HEK293 (cell line): ENCODE data around the gene HNRNPH1.
"Not testable (repeated sequence)": the region's sequence is repeated elsewhere in the genome, so short reads cannot be mapped to it uniquely, and the experiment has no call there.

ENCODE experiments used
- CTCF ChIA-PET: fragments of 350-600 bp; formaldehyde crosslinking; extraction: SDS; loops from one replicate; lab custom pipeline; 2021; ENCODE audit warnings: antibody characterized with exemption; lab: Yijun Ruan, JAX
- POLR2A ChIA-PET: fragments of 300-600 bp; formaldehyde crosslinking; extraction: SDS; loops from one replicate; lab custom pipeline; 2020; ENCODE audit warnings: antibody characterized with exemption, inconsistent platforms; lab: Yijun Ruan, JAX
- H3K27ac ChIP-seq: fragments of 200-500 bp; sonication (Bioruptor generic); 2 replicates; pipeline ENCODE4 v1.5.1; 2014; ENCODE audit warnings: low read depth, low read length, control low read depth, inconsistent platforms; ENCODE audit errors: extremely low read depth
- H3K36me3 ChIP-seq, 2 experiments: fragments of 200-500 bp in 1 of 2; sonication (Bioruptor generic) in 1 of 2; 1 replicate in 1 of 2; 2 replicates in 1 of 2; pipeline ENCODE4 v1.5.1; 2014 to 2017; ENCODE audit warnings: inconsistent platforms in 2 of 2, low read length in 2 of 2; ENCODE audit not compliant: control insufficient read depth in 2 of 2, insufficient read depth in 1 of 2
- H3K4me1 ChIP-seq: fragments of 200-500 bp; sonication (Bioruptor generic); 2 replicates; pipeline ENCODE4 v1.5.1; 2014; ENCODE audit warnings: mild to moderate bottlenecking, low read length, inconsistent platforms; ENCODE audit not compliant: control insufficient read depth, insufficient read depth
- H3K4me3 ChIP-seq: 2 replicates; pipeline ENCODE4 v1.5.1; 2011; ENCODE audit warnings: low read depth, mild to moderate bottlenecking, control low read depth, low read length, moderate library complexity
- H3K9me3 ChIP-seq: fragments of 200-500 bp; sonication (Bioruptor generic); 2 replicates; pipeline ENCODE4 v1.5.1; 2014; ENCODE audit warnings: low read depth, low read length, inconsistent platforms; ENCODE audit not compliant: control insufficient read depth, insufficient read depth
- GLIS1 ChIP-seq: fragments of 450-650 bp; formaldehyde crosslinking; IDR thresholded peaks from 2 replicates; pipeline ENCODE4 v1.5.1; 2016; ENCODE audit warnings: missing biosample characterization, missing genetic modification characterization
- GLIS2 ChIP-seq: fragments of 450-650 bp; formaldehyde crosslinking; IDR thresholded peaks from 2 replicates; pipeline ENCODE4 v1.5.1; 2016; ENCODE audit warnings: missing biosample characterization, missing genetic modification characterization
- IKZF3 ChIP-seq: fragments of 450-650 bp; IDR thresholded peaks from 2 replicates; pipeline ENCODE4 v1.5.0; 2018; ENCODE audit warnings: missing biosample characterization, mild to moderate bottlenecking, missing genetic modification characterization, moderate library complexity
- OVOL3 ChIP-seq: fragments of 450-650 bp; formaldehyde crosslinking; IDR thresholded peaks from 2 replicates; pipeline ENCODE4 v1.5.1; 2016; ENCODE audit warnings: missing biosample characterization, missing genetic modification characterization
- SCRT1 ChIP-seq: fragments of 450-650 bp; formaldehyde crosslinking; IDR thresholded peaks from 2 replicates; pipeline ENCODE4 v1.5.1; 2016; ENCODE audit warnings: missing biosample characterization, missing genetic modification characterization, borderline replicate concordance
- SCRT2 ChIP-seq: fragments of 450-650 bp; formaldehyde crosslinking; IDR thresholded peaks from 2 replicates; pipeline ENCODE4 v1.5.1; 2016; ENCODE audit warnings: missing biosample characterization, missing genetic modification characterization
- SP2 ChIP-seq: fragments of 450-650 bp; formaldehyde crosslinking; IDR thresholded peaks from 2 replicates; pipeline ENCODE4 v1.5.1; 2016; ENCODE audit warnings: missing biosample characterization, missing genetic modification characterization
- ZBTB17 ChIP-seq: fragments of 450-650 bp; formaldehyde crosslinking; IDR thresholded peaks from 2 replicates; pipeline ENCODE4 v1.5.1; 2016; ENCODE audit warnings: missing biosample characterization, missing genetic modification characterization
- ZBTB21 ChIP-seq: fragments of 450-650 bp; formaldehyde crosslinking; IDR thresholded peaks from 2 replicates; pipeline ENCODE4 v1.5.1; 2017; ENCODE audit warnings: missing biosample characterization, missing genetic modification characterization
- ZEB2 ChIP-seq: fragments of 450-650 bp; formaldehyde crosslinking; IDR thresholded peaks from 2 replicates; pipeline ENCODE4 v1.5.1; 2016; ENCODE audit warnings: missing biosample characterization, missing genetic modification characterization
- ZNF211 ChIP-seq: fragments of 450-650 bp; formaldehyde crosslinking; IDR thresholded peaks from 2 replicates; pipeline ENCODE4 v1.5.1; 2016; ENCODE audit warnings: low read depth, missing biosample characterization, missing genetic modification characterization
- ZNF335 ChIP-seq: fragments of 450-650 bp; formaldehyde crosslinking; conservative IDR thresholded peaks from 2 replicates; pipeline ENCODE4 v1.5.1; 2016; ENCODE audit warnings: missing biosample characterization, missing genetic modification characterization
- ZNF354C ChIP-seq: fragments of 450-650 bp; formaldehyde crosslinking; IDR thresholded peaks from 2 replicates; pipeline ENCODE4 v1.5.1; 2016; ENCODE audit warnings: missing biosample characterization, missing genetic modification characterization, low read depth, borderline replicate concordance
- ZNF600 ChIP-seq: fragments of 450-650 bp; formaldehyde crosslinking; IDR thresholded peaks from 2 replicates; pipeline ENCODE4 v1.5.1; 2016; ENCODE audit warnings: missing biosample characterization, missing genetic modification characterization
- TF ChIP-seq, protein P1 (sequence below): fragments of 450-650 bp; formaldehyde crosslinking; optimal IDR thresholded peaks from 2 replicates; pipeline ENCODE3; 2016; ENCODE audit warnings: missing biosample characterization, mild to moderate bottlenecking, missing genetic modification characterization
- TF ChIP-seq, protein P2 (sequence below): fragments of 450-650 bp; formaldehyde crosslinking; IDR thresholded peaks from 2 replicates; pipeline ENCODE4 v1.5.1; 2016; ENCODE audit warnings: missing biosample characterization, missing genetic modification characterization
- TF ChIP-seq, protein P3 (sequence below): fragments of 450-650 bp; formaldehyde crosslinking; IDR thresholded peaks from 2 replicates; pipeline ENCODE4 v1.5.1; 2016; ENCODE audit warnings: missing biosample characterization, missing genetic modification characterization

HNRNPH1 gene

DNA sequence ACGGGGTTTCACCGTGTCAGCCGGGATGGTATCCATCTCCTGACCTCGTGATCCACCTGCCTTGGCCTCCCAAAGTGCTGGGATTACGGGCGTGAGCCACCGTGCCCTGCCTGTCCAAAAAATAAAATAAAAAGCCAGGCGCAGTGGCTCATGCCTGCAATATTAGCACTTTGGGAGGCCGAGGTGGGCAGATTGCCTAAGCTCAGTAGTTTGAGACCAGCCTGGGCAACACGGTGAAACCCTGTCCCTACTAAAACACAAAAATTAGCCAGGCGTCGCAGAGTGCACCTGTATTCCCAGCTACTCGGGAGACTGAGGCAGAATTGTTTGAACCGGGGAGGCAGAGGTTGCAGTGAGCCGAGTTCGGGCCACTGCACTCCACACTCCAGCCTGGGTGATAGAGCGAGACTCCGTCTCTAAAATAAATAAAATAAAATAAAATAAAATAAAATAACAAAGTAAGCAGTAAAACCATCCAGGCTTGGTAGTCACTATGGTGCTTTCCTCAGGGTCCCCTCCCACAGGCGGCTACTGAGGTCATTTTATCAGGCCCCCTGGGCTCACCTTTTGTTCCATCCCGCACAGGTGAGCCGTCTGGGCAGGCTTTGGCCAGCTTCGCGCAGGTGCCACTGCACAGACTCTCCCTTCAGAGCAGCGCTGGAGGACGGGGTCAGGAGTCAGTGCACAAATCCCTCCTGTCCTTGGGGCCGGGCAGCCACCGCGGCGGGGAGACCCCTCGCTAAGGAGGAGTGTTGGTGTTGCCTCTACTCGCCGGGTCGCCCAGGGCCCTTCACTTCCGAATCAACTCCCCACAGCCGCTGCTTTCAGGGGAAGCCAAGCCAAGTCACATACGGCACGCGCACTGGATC lies 10.3 kb upstream of the HNRNPH1 start:
- CTCF ChIA-PET, result interaction anchor here (0.6 to 0.9 kb wide), 5 partner anchors 20 to 1507 kb away, joined by 3 read pairs; no protein-coding TSS in a partner anchor
- H3K4me1 ChIP-seq, H3K9me3 ChIP-seq, H3K36me3 ChIP-seq, H3K27ac ChIP-seq: not testable (repeated sequence)
- TF ChIP-seq ZNF335 (tag by site-specific recombination) (peak; percentile 86), ZNF600 (tag by site-specific recombination) (peak; percentile 26; the same call in 1 of the 2 replicates), GLIS2 (tag by site-specific recombination) (peak; percentile 40; the same call in 1 of the 2 replicates), GLIS1 (0 out of 2 replicates have a peak, but pooled peaks have one; percentile 7)
- TF ChIP-seq, protein P1, sequence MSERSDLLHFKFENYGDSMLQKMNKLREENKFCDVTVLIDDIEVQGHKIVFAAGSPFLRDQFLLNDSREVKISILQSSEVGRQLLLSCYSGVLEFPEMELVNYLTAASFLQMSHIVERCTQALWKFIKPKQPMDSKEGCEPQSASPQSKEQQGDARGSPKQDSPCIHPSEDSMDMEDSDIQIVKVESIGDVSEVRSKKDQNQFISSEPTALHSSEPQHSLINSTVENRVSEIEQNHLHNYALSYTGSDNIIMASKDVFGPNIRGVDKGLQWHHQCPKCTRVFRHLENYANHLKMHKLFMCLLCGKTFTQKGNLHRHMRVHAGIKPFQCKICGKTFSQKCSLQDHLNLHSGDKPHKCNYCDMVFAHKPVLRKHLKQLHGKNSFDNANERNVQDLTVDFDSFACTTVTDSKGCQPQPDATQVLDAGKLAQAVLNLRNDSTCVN, result peak; percentile 8
- TF ChIP-seq, protein P2, sequence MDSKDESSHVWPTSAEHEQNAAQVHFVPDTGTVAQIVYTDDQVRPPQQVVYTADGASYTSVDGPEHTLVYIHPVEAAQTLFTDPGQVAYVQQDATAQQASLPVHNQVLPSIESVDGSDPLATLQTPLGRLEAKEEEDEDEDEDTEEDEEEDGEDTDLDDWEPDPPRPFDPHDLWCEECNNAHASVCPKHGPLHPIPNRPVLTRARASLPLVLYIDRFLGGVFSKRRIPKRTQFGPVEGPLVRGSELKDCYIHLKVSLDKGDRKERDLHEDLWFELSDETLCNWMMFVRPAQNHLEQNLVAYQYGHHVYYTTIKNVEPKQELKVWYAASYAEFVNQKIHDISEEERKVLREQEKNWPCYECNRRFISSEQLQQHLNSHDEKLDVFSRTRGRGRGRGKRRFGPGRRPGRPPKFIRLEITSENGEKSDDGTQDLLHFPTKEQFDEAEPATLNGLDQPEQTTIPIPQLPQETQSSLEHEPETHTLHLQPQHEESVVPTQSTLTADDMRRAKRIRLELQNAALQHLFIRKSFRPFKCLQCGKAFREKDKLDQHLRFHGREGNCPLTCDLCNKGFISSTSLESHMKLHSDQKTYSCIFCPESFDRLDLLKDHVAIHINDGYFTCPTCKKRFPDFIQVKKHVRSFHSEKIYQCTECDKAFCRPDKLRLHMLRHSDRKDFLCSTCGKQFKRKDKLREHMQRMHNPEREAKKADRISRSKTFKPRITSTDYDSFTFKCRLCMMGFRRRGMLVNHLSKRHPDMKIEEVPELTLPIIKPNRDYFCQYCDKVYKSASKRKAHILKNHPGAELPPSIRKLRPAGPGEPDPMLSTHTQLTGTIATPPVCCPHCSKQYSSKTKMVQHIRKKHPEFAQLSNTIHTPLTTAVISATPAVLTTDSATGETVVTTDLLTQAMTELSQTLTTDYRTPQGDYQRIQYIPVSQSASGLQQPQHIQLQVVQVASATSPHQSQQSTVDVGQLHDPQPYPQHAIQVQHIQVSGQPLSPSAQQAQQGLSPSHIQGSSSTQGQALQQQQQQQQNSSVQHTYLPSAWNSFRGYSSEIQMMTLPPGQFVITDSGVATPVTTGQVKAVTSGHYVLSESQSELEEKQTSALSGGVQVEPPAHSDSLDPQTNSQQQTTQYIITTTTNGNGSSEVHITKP (tag by site-specific recombination), result peak; percentile 58
- peak overlapping the region; percentile 28 for H3K4me3 ChIP-seq
- POLR2A ChIA-PET, result interaction anchor here (0.9 to 1.7 kb wide), 2 partner anchors 10 to 64 kb away, joined by 3 to 17 read pairs; partner anchors contain the start of gene HNRNPH1

DNA sequence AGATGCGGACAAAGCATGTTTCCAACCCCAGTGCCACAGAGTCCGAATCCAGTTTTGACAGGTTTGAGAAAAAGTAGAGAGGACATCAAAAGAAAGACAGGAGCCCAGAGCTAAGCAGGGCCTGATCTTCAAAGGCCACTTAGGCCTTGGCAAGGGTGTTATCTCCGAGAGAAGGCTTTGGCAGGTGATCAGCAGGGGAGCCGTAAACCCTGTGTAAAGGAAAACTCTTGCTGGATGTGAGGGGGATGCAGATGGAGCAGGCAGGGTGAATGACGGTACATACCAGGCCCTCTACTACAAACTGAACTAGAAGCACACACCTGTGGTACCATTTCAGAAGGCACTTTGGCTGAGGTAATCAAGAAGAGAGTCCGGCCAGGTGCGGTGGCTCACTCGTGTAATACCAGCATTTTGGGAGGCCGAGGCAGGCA lies 1.4 kb upstream of the HNRNPH1 start:
- Histone ChIP-seq H3K36me3 (peaks cover 26 to 28% of the 10 kb centered on the region in 2 experiments), H3K4me1 (peaks cover 10% of the 10 kb centered on the region), H3K27ac (peak overlapping the region; percentile 92; the same call in 1 of the 2 replicates)
- CTCF ChIA-PET, result no interaction called here
- 0 out of 2 replicates have a peak, but pooled peaks have one; percentile 17 for TF ChIP-seq ZEB2 (tag by site-specific recombination)
- 0 out of 2 replicates have a peak, but pooled peaks have one; percentile 56 for TF ChIP-seq SCRT1 (tag by site-specific recombination)
- no peak for TF ChIP-seq OVOL3 (tag by site-specific recombination)
- no peak; the same call in 1 of the 2 replicates for TF ChIP-seq IKZF3
- TF ChIP-seq ZNF354C, result no peak
- TF ChIP-seq SP2 (tag by site-specific recombination), result no peak
- TF ChIP-seq SCRT2 (tag by site-specific recombination), result no peak
- peak; percentile 21 for TF ChIP-seq ZBTB17 (tag by site-specific recombination)
- TF ChIP-seq, protein P3, sequence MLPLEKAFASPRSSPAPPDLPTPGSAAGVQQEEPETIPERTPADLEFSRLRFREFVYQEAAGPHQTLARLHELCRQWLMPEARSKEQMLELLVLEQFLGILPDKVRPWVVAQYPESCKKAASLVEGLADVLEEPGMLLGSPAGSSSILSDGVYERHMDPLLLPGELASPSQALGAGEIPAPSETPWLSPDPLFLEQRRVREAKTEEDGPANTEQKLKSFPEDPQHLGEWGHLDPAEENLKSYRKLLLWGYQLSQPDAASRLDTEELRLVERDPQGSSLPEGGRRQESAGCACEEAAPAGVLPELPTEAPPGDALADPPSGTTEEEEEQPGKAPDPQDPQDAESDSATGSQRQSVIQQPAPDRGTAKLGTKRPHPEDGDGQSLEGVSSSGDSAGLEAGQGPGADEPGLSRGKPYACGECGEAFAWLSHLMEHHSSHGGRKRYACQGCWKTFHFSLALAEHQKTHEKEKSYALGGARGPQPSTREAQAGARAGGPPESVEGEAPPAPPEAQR (tag by site-specific recombination), result no peak
- no peak for TF ChIP-seq ZNF211 (tag by site-specific recombination)
- no peak for TF ChIP-seq ZBTB21 (tag by site-specific recombination)
- TF ChIP-seq, all 188 proteins: peak for 3
- Histone ChIP-seq H3K4me3 (no peak overlapping the region; the same call in 1 of the 2 replicates), H3K9me3 (no peaks in the 10 kb centered on the region)
- POLR2A ChIA-PET, result interaction anchor here (0.6 to 3.8 kb wide), 3 partner anchors 12 to 75 kb away, joined by 3 to 94 read pairs (median 3); no protein-coding TSS in a partner anchor
